Daoy (cell line): ENCODE results near the gene KIF1A. TPM values are rescaled to one million over a fixed set of nuclear protein-coding genes. Genes with fewer than 3 reads are reported as not detected.
A peak's percentile ranks its signal among the peaks of the same experiment; 100 is the strongest.
"Not testable (repeated sequence)": the region's sequence is repeated elsewhere in the genome, so short reads cannot be mapped to it uniquely, and the experiment has no call there.

Experiments
- DNase-seq: peaks from one replicate; pipeline ENCODE4 v3.0.0-alpha.2; 2015; ENCODE audit warnings: low read depth
- total RNA-seq: library from RNA; depleted of rRNA; stranded (reverse); fragments of >200 nt; shearing (Covaris generic); gene quantifications from 2 replicates; pipeline ENCODE4 v1.2.3, GENCODE V29; 2014

Gene KIF1A
- total RNA-seq, 1 experiment from 2014 or later: 16.2 TPM

DNA sequence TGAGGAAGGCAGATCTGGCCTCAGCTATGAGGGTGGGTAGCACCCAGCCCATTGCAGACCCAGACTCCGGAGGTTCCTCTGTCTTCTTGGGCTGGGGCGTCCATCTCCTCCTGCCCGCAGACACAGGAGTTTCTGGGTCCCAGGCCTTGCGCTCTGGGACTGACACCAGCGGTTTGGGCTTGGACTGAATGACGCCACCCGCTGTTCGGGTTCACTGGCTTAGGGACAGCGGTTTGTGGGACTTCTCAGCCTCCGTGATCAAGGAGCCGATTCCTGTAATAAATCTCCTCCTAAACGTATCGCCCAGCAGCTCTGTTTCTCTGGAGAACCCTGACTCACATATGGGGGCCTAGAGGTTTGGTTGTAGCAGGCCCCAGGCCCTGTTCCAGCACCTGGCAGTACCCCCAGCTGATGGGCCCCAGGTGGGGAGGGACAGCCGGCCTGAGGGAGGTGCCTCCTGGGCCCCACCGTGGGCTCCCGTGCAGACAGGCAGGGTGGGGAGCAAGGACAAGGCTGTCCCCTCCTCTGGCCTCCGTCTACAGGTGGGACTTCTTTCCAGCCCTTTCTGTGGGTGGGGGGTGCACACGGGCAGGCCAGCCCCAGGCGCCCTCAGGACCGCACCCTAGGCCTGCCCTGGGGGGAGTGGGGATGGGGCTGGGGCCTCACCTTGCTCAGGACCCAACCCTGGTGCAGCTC is 132.8 kb downstream of the KIF1A start:
- no peak for DNase-seq

DNA sequence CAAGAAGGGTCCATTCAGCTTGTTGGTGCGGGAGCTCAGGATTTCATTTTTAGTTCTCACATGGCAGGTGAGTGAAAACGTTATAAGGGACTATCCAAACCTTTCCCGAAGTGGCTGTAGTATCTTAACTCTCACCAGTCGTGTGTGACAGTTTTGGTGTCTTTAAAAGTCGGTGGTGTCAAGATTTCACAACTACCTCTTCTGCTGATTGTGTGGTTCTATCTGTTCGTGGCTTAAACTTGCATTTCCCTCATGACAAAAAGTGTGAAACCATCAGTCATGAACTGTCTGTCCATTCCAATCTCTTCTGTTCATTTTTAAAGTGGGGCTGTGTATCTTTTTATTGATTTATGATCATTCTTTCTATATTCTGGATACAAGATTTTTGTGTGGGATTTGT is 133.6 kb downstream of the KIF1A start:
- DNase-seq: no peak

DNA sequence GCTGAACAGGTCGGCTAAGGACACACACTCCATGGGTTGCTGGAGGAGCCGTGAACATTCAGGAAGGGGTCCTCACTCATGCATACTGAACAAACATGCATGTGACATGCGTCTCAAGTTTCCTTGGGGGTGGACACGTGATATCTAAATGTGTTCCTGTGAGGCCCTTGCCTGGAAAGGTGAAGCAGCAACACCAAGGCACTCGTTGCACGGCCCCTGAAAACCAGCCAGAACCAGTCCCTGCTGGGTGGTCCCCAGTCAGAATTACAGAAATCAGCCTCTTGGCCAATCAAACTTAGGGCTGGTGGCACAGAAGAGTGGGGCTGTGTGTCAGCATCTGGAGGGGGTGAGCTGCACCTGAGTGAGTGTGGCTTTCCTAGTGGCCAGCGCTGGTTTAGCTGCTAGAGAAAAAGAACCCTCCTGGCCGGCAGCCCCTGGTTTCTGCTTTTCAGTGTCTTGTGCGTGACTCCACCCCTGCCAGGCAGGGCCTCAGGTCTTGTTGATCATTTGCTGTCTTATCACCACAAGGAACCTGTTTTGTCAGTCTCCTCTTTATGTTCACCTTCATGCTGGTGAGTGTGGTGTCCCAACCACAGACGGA is 134.1 kb downstream of the KIF1A start:
- no peak for DNase-seq

DNA sequence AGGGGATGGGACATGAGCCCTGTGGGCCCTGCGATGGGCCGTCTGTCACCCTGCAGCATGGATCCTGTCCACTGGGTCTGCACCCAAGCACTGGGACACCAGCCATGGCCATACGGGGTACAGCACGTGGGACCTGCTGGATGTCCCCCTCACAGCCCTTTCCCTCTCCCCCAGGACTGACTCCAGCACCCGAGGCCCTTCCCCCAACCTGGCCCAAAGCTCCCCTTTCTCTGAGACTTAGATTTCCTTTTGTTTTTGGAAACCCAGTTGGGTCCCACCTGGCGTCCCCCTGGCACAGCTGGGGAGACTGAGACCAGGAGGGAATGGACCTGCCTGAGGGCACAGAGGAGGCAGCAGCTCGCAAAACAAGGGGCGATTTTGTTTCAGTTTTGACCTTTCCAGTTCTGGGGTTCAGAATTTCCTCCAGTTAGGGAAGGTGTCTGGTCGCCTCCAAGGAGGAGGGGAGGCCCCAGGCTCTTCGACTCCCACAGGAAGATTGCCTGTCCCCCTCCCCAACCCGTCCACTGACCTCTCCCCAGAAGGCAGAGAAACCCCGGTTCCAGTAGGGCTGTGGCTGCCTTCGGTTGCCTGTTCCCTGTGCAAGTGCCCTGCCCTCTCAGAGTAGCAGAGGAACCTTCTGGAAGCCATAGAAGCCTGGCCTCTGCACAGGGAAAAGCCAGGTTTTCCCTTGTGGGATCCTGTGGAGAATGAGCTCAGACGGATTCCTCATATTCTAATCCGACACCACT is 135.9 kb downstream of the KIF1A start:
- DNase-seq: peak; percentile 9

DNA sequence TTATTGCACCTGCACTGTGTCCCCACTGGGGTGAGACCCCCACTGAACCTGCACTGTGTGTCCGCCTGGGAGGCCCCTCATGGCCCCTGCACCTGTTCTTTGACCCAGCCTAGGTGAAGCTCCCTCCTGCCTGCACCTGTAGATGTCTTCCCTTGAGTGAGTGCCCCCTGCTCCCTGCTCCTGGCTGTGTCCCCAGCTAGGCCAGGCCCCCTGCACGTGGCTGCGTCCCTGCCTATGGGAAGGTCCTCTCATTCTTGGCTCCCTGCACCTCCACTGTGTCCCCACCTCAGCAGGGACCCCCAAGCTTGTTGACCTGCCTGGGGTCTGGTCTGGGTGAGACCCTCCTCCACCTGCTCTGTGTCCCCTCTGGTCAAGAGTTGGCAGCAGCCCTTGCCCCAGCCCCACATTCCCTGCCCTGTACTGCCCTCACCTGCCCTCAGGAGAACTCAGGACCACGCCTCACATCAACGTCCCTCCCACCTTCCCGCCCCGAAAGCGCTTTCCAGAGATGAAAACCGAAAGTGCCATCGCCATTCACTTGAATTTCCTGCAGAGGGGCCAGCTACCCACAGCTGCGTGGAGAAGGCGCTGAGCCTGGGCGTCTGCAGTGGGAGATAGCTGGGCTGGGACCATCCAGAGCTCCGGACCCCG is 136.6 kb downstream of the KIF1A start:
- not testable (repeated sequence) for DNase-seq

DNA sequence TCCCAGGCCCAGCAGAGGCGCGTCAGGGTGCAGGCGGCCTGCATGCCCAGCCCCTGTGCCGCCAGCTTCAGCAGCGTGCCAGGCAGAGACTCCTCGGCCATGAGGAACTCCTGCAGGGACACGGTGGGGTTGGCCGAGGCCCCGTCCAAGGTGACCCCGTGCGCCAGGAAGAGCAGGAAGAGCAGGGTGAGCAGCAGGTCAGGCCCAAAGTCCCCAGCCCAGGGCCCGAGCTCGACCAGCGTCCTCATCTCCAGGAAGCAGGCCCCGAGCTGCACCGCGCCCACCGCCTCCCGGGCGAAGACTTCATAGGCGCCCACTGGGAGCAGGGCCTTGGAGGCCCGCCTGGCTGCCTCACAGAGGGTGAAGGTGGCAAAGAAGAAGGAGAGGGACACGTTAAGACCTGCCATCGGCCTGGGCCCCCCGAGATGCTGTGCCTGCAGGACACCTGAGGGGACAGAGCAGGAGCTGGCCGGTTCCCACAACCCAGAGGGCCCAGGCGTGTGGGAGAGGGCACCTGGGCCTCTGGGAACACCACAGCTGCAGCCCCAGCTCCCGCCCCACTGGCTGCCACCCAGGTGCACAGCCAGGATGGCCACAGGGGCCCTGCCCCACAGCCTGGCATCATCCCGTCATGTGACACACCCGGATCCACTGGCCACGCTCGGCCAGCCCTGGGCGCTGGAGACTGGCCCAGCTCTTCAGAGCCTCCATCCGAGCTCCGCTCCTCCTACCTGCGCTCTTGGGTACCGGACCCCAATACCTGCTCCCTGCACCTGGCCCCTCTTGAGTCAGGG is 137.4 kb downstream of the KIF1A start, which contains the start of gene AQP12B:
Gene AQP12B, minus strand, starts transcription at position 455 of the 794 bp plus-strand sequence. Its CDS starts 48 bp downstream, at position 407.
- not testable (repeated sequence) for DNase-seq

DNA sequence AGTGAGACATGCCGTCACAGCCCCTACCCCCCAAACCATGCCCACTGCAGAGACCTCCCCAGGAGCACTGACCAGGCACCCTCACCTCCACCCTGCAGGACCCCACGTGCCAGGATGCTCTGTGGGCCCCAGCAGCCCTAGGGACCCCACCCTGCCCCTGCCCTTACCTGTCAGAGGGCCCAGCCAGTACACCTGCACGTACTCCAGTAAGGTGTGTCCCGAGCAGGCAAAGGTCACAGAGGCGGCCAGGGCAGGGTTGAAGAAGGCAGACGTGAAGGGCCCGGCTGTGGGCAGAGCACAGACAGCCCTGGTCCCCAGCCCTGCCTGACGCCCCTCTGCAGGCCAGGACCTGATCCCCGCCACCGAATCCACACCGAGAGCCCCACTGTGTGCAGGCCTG is 139.8 kb downstream of the KIF1A start:
- not testable (repeated sequence) for DNase-seq

DNA sequence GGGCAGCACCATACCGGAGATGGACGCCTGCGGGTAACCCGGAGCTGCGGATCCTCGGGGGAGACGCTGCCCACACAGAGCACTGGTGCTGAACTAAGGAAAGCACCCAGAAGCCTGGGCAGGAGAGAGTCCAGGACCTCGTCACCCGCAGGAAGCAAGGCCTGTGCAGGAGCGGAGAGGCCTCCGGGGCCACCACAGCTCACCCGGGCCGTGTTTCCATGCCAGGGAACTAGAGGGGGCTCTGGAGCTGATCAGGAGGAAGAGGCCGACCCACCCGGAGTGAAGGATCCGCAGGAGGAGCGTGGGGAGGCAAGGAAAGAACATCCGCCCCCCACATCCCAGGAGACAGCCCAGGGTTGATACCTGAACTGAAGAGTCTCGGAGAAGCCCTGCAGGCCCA is 141.1 kb downstream of the KIF1A start:
- DNase-seq: not testable (repeated sequence)

DNA sequence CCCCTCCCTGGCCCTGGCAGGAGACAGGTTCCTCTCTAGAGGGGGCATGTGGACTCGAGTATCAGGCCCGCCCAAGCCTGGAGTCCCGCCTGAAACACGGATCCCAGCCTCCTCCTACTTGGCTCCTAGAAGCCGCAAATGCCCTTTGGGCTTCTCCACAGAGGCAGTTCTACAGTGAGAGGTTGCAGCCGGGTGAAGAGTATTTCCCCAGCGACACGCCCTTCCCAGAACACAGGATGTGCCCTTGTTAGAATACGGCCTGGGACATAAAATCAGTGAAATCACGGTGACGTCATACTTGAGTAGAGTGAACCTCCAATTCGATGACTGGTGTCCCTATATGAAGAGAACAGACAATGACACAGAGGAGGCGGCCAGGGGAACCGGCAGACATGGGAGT is 142.0 kb downstream of the KIF1A start:
- not testable (repeated sequence) for DNase-seq

DNA sequence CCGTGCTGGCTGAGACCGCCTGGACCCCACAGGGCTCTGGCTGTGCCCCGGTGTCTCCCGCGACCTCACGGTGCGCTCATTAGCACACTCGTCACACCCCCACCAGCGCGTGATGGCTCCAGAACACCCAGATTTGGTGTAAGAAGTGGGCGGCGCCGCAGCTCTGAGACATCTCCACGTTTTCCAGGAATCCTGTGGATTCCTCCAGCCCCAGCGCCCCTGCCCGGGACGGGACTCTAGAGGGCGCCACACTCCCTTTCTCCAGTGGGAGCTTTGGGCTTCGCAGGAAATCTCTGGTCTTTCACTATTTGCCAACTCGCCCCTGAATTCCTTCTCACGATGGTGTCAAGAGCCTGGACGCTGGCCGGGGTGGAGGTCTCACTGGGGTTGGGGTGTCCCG is 144.7 kb downstream of the KIF1A start:
- not testable (repeated sequence) for DNase-seq

DNA sequence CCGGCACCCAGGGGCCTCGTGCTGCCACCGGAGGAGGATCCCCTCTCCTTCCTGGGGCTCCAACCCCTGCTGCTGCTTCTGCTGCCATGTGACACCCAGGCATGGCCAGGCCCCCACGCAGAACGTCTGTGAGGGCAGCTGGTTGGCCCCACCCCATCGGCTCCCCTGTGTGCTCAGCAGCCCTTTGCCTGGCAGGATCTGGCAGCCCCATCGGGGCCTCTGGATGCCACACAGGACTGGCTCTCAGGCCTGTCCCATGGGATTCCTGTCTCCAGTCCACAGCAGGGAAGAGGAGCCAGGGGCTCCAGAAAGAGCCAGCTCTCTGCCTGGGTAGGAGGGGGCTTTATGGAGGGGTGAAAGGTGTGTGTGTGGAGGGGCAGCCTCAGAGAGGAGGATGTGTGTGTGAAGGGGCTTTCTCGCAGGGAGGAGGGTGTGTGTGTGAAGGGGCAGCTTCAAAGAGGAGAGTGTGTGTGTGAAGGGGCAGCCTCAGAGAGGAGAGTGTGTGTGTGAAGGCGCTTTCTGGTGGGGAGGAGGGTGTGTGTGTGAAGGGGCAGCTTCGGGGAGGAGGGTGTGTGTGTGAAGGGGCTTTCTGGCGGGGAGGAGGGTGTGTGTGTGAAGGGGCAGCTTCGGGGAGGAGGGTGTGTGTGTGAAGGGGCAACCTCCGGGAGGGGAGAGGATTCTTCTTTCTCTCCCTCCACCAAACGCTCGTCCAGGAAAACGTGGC is 145.4 kb downstream of the KIF1A start:
- DNase-seq: not testable (repeated sequence)

DNA sequence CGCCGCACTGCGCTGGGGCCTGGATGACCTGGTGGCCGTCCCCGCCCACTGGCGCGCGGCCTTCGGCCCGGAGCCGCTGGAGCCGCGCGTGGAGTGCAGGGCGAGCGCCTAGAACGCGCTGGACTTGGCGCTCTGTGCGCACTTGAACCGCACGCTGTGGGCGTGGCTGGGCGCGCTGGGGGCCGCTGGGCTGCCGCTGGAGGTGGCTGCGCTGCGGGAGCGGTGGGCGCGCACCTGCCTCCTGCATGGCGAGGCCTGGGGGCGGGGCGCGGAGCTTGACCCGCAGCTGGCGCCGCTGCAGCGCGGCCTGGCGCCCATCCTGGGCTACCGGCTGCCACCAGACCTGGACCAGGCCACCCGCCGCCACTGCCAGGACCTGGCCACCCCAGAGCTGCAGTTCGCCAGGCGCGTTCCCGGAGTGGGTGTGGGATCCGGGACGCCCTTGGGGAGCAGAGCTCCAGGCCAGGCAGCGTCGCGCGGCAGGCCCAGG is 147.3 kb downstream of the KIF1A start:
- DNase-seq: no peak

DNA sequence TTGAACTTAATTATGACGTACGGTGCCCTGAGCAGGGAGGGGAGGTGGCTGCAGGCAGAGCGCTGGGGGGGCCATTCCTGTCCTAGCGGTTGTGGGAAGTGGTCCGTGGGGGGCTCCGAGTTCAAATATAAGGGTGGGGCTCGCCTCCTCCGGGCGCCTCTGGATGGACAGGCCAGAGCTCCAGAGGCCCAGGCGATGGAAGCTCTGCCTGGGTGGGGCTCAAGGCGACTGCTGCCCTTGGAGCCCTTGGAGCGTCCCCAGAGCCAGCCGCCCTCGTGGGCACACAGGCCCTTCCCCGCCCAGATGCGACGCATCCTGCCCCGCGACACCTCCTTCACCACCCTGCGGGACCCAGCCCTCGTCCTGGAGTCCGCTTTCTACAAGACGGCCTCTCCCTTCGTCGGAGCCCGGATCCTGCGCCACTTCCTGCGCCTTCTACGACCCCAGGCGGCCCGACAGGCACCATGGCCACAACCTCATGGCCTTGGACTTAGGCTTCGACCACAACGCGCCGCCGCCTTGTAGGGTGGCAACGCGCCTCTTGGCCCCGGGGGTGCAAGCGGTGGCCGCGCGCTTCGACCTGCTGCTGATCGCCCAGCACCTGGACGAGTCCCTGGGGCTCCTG is 147.8 kb downstream of the KIF1A start:
- no peak for DNase-seq

DNA sequence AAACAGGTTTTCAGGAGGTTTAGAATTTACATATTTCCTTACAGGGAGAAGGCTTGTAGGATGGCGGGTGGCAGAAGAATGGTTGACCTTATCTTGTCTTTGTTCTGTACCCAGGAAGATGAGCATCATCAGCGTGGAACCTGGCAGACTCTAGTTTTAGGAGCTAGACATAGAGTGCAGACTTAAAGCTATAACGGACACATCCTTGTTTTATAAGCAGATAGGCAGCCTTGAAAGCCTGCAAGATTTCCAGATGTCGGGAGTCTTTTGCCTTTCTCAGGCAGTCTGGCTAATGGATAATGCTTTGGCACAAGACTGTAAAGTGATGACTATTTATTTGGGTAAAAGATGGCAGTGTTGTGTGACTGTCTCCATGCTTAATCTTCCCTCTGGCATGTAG is 149.1 kb downstream of the KIF1A start:
- no peak for DNase-seq

DNA sequence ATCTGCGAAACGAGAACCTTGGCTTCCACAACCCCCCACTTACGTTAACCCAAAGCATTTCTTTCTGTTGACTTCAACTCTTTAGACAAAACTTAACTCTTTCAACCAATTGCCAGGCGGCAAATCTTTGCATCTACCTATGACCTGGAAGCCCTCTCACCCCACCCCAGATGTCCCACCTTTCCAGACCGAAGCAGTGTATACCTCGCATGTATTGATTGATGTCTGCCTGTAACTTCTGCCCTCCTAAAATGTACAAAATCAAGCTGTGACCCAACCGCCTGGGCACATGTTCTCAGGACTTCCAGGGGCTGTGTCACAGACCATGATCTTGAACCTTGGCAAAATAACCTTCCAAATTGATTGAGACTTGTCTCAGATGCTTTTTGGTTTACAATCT is 149.6 kb downstream of the KIF1A start:
- no peak for DNase-seq

DNA sequence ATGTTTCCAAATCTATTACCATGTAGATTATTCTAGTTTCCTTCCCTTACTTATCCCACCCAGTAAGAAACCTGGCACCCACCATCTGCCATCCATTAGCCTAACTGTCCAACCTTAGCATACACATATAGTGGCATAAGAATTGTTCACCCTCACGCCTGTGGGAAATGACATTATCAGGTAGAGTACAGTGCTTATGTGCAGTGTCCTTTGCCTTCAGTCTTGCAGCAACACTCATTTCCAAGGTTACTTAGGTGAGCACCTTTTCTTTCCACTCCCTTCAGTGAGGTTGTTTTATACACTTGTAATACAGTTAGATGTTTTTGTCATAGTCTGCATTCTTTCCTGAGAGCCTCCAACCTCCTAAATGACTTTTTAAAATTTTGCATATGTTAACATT is 155.4 kb downstream of the KIF1A start:
- no peak for DNase-seq
